ENCODE measurements around the gene SLC25A25.
A peak's percentile ranks its signal among the peaks of the same experiment; 100 is the strongest.
"Not testable (repeated sequence)": the region's sequence is repeated elsewhere in the genome, so short reads cannot be mapped to it uniquely, and the experiment has no call there.

The SLC25A25 gene

GRCh38 chr9:128127990-128128835 lies 60.2 kb downstream of the SLC25A25 start:
- TF ChIP-seq CTCF (IDR thresholded peaks at IDR 0.05; ENCODE audit: low read depth, low read length, missing control alignments): no peak
- DNase-seq (ENCODE audit: extremely low read depth, low read depth): peak; percentile 80
- peak overlapping the region; percentile 88 for H3K4me3 ChIP-seq (replicated peaks; ENCODE audit: low read depth, low read length)

DNA sequence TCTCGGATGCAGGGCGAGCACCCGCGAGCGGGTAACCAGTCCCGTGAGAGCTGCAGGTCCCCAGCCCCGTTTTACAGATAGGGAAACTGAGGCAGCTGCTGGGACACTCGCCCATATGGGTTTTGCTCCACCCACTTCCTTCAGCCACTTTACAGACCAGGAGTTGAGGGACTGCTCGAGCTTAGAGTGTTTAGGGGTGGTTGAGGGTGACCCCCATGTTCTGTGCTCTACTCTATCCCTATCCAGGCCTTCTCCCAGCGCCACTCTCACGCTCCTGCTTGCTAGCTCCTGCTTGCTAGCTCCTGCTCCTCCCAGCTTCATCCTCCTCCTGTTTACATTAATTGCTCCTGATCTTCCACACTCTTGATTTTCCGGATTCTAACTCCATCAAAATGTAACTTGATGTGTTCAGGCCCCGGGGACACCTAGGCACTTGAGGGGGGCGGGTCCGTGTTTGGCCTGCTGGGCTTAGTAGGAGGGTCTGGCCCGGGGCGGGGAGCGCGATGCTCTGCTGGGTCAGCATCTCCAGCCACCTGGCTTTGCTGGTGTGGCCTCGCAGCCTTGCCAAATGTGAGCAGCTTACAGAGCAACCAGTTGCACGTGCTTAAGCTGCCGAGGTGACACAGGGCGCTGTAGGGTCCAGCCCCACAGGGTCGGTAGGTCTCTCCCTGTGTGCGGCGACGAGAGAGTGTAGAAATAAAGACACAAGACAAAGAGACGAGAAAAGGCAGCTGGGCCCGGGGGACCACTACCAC lies 61.0 kb downstream of the SLC25A25 start:
- no peak for DNase-seq (ENCODE audit: extremely low read depth, low read depth)
- no peak for TF ChIP-seq CTCF (IDR thresholded peaks at IDR 0.05; ENCODE audit: low read depth, low read length, missing control alignments)
- H3K4me3 ChIP-seq (replicated peaks; ENCODE audit: low read depth, low read length): peak overlapping the region; percentile 88

GRCh38 chr9:128129976-128130590 lies 62.1 kb downstream of the SLC25A25 start:
- not testable (repeated sequence) for H3K4me3 ChIP-seq (replicated peaks; ENCODE audit: low read depth, low read length); DNase-seq (ENCODE audit: extremely low read depth, low read depth)
- peak; percentile 21 for TF ChIP-seq CTCF (IDR thresholded peaks at IDR 0.05; ENCODE audit: low read depth, low read length, missing control alignments)

- DNase-seq (ENCODE audit: extremely low read depth, low read depth): not testable (repeated sequence)
Measured at GRCh38 chr9:128130651-128131050, 62.6 kb downstream of the SLC25A25 start.

DNA sequence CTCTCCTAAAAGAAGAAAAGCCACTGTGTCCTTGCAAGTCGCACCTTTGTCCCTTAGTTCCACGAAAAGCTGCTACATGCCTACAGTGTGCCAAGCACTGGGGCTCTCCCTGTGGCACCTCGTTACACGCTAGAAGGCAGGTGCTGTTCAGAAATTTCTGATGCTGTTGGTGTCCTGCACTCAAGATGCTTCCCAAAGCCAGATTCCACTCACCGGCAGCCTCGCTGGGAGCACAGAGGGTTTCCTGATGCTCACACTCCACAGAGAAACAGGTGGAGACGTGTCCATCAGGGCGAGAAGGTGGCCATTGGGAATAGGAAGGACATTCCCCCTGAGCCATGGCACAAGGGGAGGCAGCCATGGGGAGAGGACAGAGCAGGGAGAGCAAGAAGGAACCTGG lies 63.3 kb downstream of the SLC25A25 start:
- DNase-seq (ENCODE audit: extremely low read depth, low read depth); H3K4me3 ChIP-seq (replicated peaks; ENCODE audit: low read depth, low read length): not testable (repeated sequence)

More at GRCh38 chr9:128130651-128131050, 62.6 kb downstream of the SLC25A25 start:
- H3K4me3 ChIP-seq (replicated peaks; ENCODE audit: low read depth, low read length): not testable (repeated sequence)

DNA sequence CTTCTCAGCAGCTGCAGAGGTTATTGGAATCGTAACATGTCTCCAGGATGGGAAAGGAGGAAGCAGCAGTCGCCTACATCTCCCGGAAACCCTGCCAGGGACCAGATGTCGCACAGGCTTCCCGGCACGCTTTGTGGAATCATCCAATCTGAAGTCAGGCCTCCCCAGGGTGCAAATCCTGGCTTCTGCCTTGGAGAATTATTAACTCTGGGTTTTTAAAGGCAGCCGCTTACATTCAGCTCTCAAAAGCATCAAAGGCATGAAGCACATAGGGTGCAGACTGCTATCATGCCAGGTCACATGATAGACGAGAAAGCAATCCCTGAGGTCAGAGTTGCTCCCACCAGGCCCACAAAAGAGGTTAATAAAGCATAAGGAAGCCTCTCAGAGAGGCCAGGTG lies 64.1 kb downstream of the SLC25A25 start:
- DNase-seq (ENCODE audit: extremely low read depth, low read depth): not testable (repeated sequence)

GRCh38 chr9:128135561-128135960 lies 67.5 kb downstream of the SLC25A25 start:
- H3K4me3 ChIP-seq (replicated peaks; ENCODE audit: low read depth, low read length); DNase-seq (ENCODE audit: extremely low read depth, low read depth): not testable (repeated sequence)

More for the DNA sequence above, 64.1 kb downstream of the SLC25A25 start:
- not testable (repeated sequence) for H3K4me3 ChIP-seq (replicated peaks; ENCODE audit: low read depth, low read length)

- H3K4me3 ChIP-seq (replicated peaks; ENCODE audit: low read depth, low read length): no peak overlapping the region
- TF ChIP-seq CTCF (IDR thresholded peaks at IDR 0.05; ENCODE audit: low read depth, low read length, missing control alignments): no peak
- DNase-seq (ENCODE audit: extremely low read depth, low read depth): no peak
Measured at GRCh38 chr9:128136816-128137793, 69.1 kb downstream of the SLC25A25 start.
